ENCODE data around the gene SLC26A1.

GRCh38 chr4:1038948-1039492 is 45.8 kb upstream of the SLC26A1 start:
- TF ChIP-seq CTCF (IDR thresholded peaks at IDR 0.05; ENCODE audit: low read length), result no peak
- TF ChIP-seq EZH2phosphoT487 (IDR thresholded peaks at IDR 0.05; ENCODE audit: low read length), result no peak

Data from MM.1S (cell line).